Body of pancreas (tissue), 4 donors: ENCODE measurements around the gene ZRANB3. TPM values are rescaled to one million over a fixed set of nuclear protein-coding genes. Genes with fewer than 3 reads are reported as not detected.

ENCODE experiments used
- ATAC-seq: fragments of 150-250 bp; one replicate; pipeline ENCODE4 v1.9.1; 2016
- DNase-seq, 4 donors: peaks; one replicate each; pipeline ENCODE4 v3.0.0-alpha.2; 2019
- H3K27ac ChIP-seq, 4 donors: fragments of 200-600 bp; sonication (generic); 1 replicate in 3 of 4; 2 replicates in 1 of 4; pipeline versions ENCODE4 v1.5.1 to v1.6.1; 2016 to 2019; ENCODE audit warnings: mild to moderate bottlenecking in 1 of 4, mixed read lengths in 1 of 4, moderate library complexity in 1 of 4
- H3K27me3 ChIP-seq, 2 donors: fragments of 200-600 bp; sonication (generic); one replicate each; pipeline ENCODE4 v1.6.0; 2016; ENCODE audit warnings: mild to moderate bottlenecking in 1 of 2
- H3K36me3 ChIP-seq, 2 donors: fragments of 200-600 bp; sonication (generic); replicated peaks in 1 of 2; 2 replicates each; pipeline ENCODE4 v1.5.1; 2016; ENCODE audit warnings: low read depth in 2 of 2; ENCODE audit not compliant: insufficient read depth in 1 of 2
- H3K4me1 ChIP-seq: fragments of 200-600 bp; sonication (generic); one replicate; pipeline ENCODE4 v1.6.0; 2016
- H3K4me3 ChIP-seq, 2 donors: fragments of 200-600 bp; sonication (generic); 1 replicate in 1 of 2; 2 replicates in 1 of 2; pipeline ENCODE4 v1.5.1; 2016 to 2019
- H3K9me3 ChIP-seq, 3 donors: fragments of 200-600 bp; sonication (generic); 1 replicate in 2 of 3; 2 replicates in 1 of 3; pipeline ENCODE4 v1.5.1; 2016
- POLR2A ChIP-seq, 3 donors: fragments of 450-650 bp; IDR thresholded peaks; one replicate each; pipeline ENCODE4 v1.6.1; 2016; ENCODE audit warnings: antibody characterized with exemption in 3 of 3, mild to moderate bottlenecking in 2 of 3
- WGBS, 2 donors: methylation state at CpG; one replicate each; pipeline ENCODE4 v1.1.5; 2017; 5-methylcytosine and 5-hydroxymethylcytosine counted together
- intact Hi-C: fragments of 100-400 bp; cut with DNase I; formaldehyde crosslinking; loops from one replicate; pipeline ENCODE4 v1.15.1; 2023
- total RNA-seq, 2 donors: library from RNA; depleted of rRNA; stranded (reverse); fragments of >200 nt; gene quantifications; one replicate each; pipeline ENCODE4 v1.1.0, GENCODE V29; 2016
- TF ChIP-seq, protein P1 (sequence below), 7 experiments: fragments of 450-650 bp in 4 of 7; fragments of 200-600 bp in 3 of 7; sonication (generic) in 3 of 7; IDR thresholded peaks; one replicate each; pipeline ENCODE4 v1.5.1; 2016 to 2019; ENCODE audit warnings: antibody characterized with exemption in 7 of 7

ZRANB3 gene
- total RNA-seq, 2 donors from 2014 or later = 3.4 to 10.2 TPM

DNA sequence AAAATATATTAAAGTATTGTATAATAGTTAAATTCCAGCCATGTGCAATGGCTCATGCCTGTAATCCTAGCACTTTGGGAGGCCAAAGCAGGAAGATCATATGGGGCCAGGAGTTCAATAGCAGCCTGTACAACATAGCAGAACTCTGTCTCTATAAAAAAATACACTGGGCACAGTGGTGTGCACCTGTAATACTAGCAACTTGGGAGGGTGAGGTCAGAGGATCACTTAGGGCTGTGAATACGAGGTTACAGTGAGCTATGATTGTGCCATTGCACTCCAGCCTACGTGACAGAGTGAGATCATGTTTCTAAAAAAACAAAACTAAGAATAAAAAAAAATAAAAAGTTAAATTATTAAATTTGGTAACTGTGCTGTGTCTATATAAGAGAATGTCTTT is 36.1 kb downstream of the ZRANB3 start:
- Histone ChIP-seq H3K27ac (no peak overlapping the region), H3K4me1 (no peaks in the 10 kb centered on the region), H3K27me3 (no peaks in the 10 kb centered on the region), H3K36me3 (no peaks in the 10 kb centered on the region), H3K9me3 (peaks cover 0 to 10% (median 0%) of the 10 kb centered on the region in 3 donors), H3K4me3 (no peak overlapping the region)
- intact Hi-C loops = no loop called here
- TF ChIP-seq, protein P1, sequence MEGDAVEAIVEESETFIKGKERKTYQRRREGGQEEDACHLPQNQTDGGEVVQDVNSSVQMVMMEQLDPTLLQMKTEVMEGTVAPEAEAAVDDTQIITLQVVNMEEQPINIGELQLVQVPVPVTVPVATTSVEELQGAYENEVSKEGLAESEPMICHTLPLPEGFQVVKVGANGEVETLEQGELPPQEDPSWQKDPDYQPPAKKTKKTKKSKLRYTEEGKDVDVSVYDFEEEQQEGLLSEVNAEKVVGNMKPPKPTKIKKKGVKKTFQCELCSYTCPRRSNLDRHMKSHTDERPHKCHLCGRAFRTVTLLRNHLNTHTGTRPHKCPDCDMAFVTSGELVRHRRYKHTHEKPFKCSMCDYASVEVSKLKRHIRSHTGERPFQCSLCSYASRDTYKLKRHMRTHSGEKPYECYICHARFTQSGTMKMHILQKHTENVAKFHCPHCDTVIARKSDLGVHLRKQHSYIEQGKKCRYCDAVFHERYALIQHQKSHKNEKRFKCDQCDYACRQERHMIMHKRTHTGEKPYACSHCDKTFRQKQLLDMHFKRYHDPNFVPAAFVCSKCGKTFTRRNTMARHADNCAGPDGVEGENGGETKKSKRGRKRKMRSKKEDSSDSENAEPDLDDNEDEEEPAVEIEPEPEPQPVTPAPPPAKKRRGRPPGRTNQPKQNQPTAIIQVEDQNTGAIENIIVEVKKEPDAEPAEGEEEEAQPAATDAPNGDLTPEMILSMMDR (IDR thresholded peaks at IDR 0.05) = no peak
- 94 to 96% methylated on average over 2 of the region's 2 CpGs for WGBS, 2 donors
- ATAC-seq = no peak
- no peak for DNase-seq

DNA sequence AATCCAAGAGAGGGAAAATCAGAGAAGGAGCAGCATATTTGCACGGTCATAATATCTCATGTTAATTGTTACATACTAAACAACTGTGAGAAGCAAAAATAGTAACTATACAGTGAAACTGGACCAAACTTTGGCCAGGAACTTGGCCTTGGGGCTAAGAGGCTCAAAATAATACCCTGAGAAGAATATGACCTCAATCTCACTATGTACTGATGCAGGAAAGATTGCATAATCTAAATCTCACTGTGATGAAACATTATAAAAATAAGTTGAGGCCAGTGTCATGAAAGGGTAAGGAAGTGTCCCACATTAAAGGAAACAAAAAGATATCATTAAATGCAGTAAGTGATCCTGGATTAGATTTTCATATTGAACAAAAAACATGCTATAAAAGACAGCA is 36.5 kb downstream of the ZRANB3 start:
- Histone ChIP-seq H3K9me3 (peaks cover 0 to 10% (median 0%) of the 10 kb centered on the region in 3 donors), H3K4me1 (no peaks in the 10 kb centered on the region), H3K36me3 (no peaks in the 10 kb centered on the region), H3K27me3 (no peaks in the 10 kb centered on the region), H3K4me3 (no peak overlapping the region), H3K27ac (no peak overlapping the region)
- DNase-seq (no peak), ATAC-seq (no peak)
- WGBS, 2 donors = 89 to 100% methylated on average over 1 of the region's 1 CpG
- no peak for TF ChIP-seq POLR2A (IDR thresholded peaks at IDR 0.05)
- TF ChIP-seq, protein P1 (IDR thresholded peaks at IDR 0.05) = no peak
- intact Hi-C loops = no loop called here

- TF ChIP-seq POLR2A (IDR thresholded peaks at IDR 0.05) = no peak
- TF ChIP-seq, protein P1 (IDR thresholded peaks at IDR 0.05) = no peak
- H3K4me1 ChIP-seq = no peaks in the 10 kb centered on the region
- no peaks in the 10 kb centered on the region for H3K9me3 ChIP-seq
- no peak for DNase-seq
- H3K4me3 ChIP-seq = no peak overlapping the region
- no peaks in the 10 kb centered on the region for H3K36me3 ChIP-seq
- intact Hi-C loops = no loop called here
- no peak for ATAC-seq
- 73 to 83% methylated on average over 1 of the region's 1 CpG for WGBS, 2 donors
- no peak overlapping the region for H3K27ac ChIP-seq
- H3K27me3 ChIP-seq = no peaks in the 10 kb centered on the region
These were observed 40.6 kb downstream of the ZRANB3 start for GRCh38 chr2:135490376-135490775.

- 97 to 99% methylated on average over 4 of the region's 4 CpGs for WGBS, 2 donors
- intact Hi-C loops = no loop called here
- DNase-seq (no peak), ATAC-seq (no peak)
- no peak overlapping the region for H3K4me3 ChIP-seq
- no peak overlapping the region for H3K27ac ChIP-seq
- no peak for TF ChIP-seq POLR2A (IDR thresholded peaks at IDR 0.05)
- TF ChIP-seq, protein P1 (IDR thresholded peaks at IDR 0.05) = no peak
- H3K27me3 ChIP-seq = no peaks in the 10 kb centered on the region
- H3K9me3 ChIP-seq = no peaks in the 10 kb centered on the region
- no peaks in the 10 kb centered on the region for H3K4me1 ChIP-seq
- H3K36me3 ChIP-seq = no peaks in the 10 kb centered on the region
These were observed 45.6 kb downstream of the ZRANB3 start for GRCh38 chr2:135485441-135485840.

GRCh38 chr2:135475128-135475527 is 55.9 kb downstream of the ZRANB3 start:
- no peak for DNase-seq
- Histone ChIP-seq H3K4me3 (no peak overlapping the region), H3K9me3 (no peaks in the 10 kb centered on the region), H3K36me3 (no peaks in the 10 kb centered on the region), H3K27ac (no peak overlapping the region), H3K4me1 (no peaks in the 10 kb centered on the region), H3K27me3 (no peaks in the 10 kb centered on the region)
- intact Hi-C loops = no loop called here
- ATAC-seq = no peak
- TF ChIP-seq, protein P1 (IDR thresholded peaks at IDR 0.05) = no peak
- TF ChIP-seq POLR2A (IDR thresholded peaks at IDR 0.05) = no peak
